NCI-H2107 treated with DMSO at 0.1 percent for 48 hours (cell line): ENCODE measurements around the gene TPPP3.

Source experiments
- DNase-seq: peaks from one replicate; lab custom pipeline; 2025; ENCODE audit not compliant: unreplicated experiment; lab: John Stamatoyannopoulos, UW

The TPPP3 gene

DNA sequence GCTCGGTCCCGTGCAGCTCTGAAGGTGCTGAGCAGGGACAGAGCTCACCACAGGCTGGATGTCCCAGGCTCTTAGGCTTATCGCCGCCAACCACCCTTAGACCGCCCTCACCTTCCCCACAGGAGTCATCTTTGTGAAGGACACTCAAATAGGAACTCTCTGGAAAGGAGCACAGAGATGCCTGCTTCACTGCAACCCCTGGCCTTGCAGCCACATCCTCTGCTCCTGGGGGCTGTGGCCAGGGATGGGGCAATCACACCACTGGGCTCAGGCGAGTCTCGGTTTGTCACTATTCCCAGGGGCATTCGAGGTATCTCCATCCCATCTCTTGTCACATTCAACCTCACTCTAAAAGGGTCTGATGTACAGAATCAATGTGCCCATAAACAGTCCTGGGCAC lies 12.0 kb upstream of the TPPP3 start:
- DNase-seq: no peak

DNA sequence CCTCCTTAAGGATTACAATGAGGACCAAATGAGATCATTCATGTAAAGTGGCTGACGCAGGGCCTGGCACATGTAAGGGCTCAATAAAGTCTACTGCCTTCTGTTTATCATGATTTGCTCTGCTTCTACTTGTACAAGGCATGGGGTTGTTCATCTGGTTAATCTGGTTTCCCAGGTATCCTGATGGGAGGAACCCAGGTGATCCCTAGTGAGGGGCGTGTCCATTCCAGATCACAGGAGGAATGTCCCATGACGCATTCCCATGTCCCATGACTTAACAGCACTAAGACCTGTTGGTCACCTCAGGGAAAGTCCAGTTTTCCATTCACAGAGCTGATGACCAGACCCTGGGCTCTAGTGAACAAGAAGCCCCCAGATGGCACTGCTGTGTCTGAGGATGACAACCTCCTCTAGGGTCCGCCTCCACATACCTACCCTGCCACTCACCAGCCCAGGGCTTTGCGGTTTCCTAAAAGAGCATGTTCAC lies 11.5 kb upstream of the TPPP3 start:
- DNase-seq: no peak

DNA sequence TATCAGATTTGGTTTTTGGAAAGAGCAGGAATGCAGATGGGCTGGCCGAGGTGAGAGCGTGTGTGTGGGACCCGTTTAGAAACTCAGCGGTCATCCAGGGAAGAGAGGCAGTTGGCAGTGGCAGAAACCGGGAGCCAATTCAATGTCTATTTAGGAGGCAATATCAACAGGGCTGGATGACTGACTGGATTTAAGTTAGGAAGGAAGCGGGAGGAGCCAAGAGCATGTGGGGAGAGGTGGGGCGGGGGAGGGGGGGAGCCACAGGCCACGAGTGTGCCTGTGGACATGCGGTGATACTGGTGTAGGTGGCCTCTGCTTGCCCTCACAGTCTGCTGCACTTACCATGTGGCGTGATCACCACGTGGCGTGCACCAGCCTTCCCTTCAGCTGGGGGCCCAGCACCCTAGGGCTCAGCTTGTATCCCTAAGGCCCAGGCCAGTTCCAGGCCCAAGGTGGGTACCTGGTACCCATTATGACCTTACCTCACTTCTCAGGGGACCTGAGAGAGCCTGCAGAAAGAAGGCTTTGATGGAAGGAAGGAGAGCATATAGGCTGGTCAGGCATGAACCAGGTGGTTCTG lies 10.8 kb upstream of the TPPP3 start:
- no peak for DNase-seq

DNA sequence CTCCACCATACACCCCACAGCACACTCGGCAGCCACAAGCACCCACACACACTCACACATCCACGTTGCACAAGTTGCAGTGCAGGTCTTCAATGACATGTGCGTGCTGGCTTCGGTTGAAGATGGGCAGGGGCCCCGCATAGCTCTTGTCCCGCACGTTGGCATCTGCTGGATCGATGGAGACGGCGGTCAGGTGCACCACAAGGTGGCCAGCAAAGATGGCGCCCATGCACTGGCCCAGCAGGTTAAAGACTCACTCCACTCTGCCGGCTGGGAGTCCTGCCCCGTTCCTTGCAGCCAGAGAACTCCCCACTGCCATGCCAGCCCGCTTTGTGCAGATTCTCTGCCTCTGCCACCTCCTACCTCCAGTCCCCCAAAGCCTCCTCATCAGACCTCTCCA lies 7.6 kb upstream of the TPPP3 start:
- no peak for DNase-seq

DNA sequence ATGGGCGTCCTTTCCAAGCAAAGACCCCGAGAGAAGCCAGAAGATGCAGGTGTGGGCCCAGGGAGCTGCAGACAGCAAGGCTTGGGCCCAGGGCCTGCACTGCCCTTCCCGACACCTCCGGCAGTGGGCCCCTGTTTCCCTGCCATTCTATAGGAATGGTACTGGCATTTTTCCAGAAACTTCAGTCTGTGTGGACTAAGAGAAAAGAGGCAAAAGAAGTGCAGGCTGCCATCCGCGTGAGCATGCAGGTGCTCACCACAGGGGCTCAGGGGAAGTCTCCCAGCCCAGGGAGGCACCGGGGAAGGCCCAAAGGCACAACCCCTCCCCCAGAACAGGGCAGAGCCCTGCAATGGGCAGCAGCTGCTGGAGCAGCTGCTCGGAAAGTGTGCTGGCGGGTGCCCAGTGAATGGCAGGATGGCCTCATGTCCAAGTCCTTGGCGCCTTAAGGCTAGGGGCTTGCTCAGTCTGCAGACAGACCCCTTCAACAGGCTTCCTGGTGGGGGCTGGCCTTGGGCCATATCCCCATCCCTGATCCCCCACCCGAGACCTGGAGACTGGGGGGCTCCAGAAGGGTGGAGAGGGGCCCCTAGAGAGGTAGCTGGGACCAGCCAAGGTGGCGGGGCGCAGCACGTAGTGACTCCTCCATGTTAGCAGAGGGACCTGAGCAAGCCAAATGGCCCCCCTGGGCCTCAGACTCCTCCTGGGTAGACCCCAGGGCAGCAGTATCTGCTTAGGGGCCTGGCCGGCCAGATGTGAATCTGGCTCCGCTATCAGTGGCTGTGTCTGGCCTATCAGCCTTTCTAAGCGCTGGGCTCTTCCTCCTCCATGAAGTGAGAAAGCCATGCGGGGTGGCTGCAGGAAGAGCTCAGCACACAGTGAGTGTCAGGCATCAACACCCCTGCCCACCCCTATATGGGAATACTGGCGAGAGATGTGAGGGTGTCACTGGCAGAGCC lies 6.7 kb upstream of the TPPP3 start:
- DNase-seq: peak; percentile 81

DNA sequence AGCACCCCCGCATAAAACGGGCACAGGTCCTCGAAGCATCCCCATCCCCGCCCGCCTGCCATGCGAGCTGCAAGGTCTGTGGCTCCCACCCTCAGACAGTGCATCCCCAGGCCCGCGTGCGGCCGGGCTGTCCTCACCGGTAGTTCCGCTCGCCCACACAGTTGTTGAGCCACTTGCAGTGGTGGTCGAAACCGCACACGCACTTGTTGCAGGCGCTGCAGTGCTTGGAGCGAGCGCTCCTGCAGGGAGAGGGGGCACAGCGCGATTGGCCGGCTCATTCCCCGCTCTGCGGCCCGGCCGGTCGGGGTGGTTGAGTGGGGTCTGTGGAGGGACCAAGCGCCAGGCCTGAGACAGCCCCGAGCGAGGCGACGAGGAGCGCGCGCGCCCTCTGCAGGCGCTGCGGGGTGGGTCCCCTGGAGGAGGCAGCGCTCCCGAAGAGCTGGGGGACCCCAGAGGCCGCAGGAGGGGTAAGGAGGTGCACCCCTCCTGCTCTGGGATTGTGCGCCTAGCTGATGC lies 6.0 kb upstream of the TPPP3 start:
- DNase-seq: no peak

DNA sequence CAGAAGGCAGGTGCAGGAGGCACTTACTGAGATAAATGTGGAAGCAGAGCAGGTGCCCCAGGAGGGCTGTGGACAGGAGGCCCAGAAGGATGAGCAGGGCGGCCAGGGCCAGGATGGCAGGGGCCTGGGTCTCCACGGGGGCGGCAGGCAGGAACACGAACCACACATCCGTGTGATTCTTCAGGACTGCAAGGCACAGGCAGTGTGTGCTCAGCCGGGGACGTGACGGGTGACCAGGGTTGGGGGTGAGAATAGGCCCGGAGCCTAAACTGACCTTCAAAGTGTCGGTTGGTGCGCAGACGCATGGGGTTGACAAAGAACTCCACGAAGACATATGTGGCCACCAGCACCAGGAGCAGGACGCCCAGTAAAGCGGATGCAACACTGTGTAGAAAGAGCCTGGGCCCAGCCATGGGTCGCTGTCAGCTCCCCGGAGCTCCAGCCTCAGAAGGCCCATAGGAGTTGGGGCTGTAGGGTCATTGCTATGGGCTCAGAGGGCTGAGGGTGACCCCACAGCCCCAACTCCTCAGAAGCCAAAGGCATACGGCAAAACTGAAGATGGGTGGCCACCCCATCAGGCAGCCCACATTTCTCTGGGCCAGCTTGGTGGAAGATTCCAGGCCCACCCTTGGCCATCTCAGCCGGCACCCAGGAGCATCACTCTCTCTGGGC lies 5.4 kb upstream of the TPPP3 start:
- no peak for DNase-seq

DNA sequence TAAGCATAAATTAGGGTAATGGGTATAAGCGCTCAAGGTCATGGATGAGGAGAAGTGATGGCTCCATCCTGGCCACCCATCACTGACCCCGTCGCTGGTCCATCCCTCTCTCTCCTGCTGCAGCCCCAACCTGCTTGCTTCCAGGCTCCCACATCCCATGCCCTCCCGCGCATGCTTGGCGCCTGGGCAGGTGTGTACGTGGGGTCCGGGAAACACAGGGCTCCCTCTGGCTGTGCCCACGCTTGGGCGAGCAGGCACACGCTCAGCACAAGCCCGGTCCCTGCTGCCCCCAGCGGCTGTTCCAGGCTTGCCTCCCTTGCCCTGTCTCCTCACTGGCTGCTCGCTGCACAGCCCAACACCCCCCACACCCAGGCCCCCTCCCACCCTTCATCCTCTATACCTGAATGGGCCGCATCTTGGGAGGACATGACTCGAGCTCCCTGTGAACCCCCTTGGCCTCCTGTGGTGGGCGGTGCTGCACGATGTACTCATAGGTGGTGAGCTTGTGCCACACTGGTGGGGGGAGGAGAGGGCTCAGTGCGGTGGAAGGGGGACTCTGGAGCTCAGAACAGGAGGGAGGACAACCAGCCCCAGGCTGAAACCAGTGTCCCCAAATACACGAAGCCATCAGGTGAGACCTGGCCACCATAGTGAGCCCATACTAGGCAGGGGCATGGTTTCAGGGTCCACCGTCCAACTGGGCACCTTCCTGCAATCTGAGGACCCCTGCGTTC lies 4.7 kb upstream of the TPPP3 start:
- DNase-seq: peak; percentile 31

DNA sequence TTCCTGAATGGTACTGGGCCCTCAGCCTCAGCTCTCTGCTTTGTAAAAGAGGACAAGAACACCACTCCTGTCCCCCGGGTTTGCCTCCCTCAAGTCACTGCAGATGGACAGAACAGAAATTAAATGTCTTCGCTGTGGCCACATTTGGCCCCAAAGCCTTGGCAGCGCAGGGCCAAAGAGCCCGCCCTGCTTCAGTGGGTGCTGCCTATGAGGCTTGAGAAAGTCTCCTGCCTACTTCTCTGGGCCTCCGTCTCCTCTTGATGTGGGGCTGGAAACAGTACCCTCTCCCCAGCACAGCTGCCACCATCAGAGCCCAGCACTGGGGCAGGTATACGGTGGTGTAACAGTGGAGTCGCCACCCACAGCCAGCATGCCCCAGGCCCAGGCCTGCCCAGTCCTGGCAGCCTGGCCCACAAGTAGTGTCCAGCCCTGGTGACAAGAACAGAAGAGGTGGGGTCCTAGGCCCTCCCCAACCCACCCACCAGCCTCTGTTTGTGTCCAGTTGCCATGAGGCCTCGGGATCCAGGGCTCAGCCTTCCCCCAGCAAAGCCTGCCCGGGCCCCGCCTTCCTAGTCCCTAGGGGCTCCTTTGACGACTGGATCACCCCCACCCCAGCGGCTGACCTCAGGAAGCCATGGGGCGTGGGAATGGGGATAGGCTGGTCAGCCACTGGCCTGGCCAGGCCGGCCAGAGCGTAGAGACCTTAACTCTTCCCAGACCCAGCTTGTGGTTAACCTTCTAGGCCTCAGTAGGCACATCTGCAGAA lies 3.9 kb upstream of the TPPP3 start:
- DNase-seq: no peak

DNA sequence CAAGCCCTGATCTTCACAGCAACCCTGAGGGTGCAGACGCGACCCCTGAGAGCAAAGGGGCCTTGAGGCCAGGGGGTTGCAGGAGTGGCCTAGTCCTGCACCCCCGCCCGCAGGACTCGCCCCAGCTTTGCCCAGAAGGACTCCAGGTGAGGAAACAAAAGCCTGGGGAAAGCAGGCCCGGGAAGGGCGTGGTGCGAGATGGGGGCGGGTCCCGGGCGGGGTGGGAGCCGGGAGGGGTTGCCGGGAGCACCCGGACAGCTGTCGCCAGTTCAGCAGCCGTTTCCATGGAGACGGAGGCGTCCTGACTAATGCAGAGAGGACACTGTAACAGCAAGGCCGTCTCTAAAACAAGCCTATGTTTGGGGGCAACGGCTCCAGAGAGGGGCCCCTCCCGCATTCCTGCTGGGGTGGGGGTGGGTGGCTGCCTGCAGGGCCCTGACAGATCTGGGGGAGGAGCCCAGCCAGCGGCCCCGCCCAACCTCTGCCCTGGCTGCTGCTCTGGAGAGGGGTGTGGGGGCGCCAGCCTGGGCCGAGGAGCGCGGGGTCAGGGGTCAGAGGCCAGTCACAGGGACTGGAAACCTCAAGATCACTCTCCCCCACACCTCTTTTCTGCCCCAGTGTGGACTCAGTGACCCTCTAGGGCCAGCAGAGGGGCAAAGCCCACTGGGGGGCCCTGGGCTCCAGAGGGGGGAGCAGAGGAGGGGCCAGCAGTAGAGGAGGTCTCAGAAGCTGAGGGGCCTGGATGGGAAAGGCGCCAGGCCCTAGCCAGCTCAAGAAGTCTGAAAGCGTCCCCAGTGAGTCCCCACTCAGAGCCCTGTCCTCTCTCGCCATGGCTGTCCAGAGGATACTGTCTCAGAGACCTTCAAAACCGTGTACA lies 3.1 kb upstream of the TPPP3 start:
- DNase-seq: peak; percentile 90

DNA sequence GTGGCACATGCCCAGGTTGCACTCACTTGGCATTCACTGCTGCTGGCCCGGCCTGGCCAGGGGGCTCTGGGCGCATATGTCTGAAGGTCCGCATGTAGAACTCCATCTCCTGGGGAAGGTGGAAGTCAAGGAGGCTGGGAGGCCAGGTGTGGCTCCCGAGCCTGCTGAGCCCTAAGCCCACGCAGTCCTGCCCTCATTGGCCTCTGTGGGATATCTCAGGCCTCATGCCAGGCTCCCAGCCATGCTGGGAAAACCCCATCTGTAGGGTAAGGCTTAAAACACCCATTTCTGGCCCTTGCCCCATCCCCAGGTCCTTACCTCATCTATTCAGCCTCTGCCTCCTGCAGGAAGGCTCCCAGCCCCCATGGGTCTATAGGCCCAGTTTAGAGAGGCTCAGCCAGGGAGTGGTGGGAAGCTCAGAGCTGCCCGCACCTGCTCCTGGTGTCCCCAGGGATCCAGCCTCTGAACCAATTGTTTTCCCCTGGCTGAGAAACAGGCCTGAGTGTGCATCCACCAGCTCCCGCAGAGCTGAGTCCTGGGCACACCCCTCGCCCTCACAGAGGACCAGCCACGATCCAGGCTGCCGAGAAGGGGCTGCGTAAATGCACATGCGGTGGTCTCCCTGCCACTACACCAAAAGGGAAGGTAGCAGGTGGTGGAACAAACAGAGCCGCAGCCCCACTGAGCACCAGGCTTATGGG lies 2.3 kb upstream of the TPPP3 start:
- peak; percentile 98 for DNase-seq

DNA sequence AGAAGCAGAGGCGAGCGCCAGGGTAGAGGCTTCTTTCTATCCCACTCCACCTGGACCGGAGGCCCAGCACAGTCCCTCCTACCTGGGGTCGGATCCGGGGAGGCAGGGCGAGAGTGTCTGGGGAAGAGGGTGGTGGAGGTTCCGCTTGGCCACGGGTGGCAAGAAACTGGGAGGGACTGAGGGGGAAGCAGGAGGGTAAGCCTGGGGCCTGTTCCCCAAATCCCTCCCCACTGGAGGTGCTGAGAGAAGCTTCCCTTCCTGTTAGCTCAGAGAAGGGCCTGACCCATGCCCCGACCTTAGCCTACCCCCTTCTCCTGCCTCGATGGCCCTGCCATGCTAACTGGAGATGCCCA lies 1.8 kb upstream of the TPPP3 start:
- DNase-seq: no peak

DNA sequence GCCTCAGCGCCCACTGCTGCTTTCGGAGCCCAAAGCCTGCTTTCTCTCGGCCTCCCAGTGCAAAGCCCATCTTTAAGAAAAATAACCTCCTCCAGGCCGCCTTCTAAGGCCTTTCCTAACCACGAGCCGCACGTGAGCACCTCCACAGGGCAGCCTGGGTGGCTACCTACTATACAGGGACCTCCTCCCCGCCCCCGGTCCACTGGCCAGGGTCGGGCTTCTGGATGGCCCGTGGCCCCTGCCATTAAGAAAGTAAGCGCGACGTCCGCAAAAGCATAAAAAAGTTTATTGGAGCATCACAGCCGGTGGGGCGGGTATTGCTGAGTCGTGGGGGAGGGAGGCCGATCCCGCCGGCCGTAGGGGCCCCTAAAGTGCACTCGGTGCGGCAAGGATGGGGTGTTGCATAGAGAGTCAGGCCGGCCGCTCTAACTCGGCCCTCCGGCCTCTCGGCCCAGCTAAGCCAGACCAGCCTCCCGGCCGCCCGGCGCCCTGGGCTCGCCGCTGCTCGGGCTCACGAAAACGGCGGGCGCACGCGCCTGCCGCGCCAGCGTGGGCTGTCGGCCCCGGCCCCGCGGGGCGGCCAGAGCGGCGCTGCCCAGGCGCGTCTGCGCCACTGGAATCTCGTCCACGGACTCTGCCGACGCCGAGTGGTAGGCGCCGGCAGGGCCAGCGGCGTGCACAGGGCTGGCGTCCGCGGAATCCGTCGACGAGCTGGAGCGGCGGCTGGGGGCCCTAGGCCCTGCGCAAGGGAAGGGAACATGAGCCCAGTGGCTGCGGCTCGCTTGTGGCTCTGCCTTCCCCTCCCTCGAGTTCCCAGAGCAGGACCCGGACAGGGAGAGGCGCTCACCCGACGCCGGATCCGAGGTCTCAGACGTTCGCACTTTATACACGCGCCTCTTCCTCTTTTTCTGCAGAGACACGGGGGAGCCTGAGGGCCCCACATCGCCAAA lies 1.1 kb upstream of the TPPP3 start:
- DNase-seq: no peak

DNA sequence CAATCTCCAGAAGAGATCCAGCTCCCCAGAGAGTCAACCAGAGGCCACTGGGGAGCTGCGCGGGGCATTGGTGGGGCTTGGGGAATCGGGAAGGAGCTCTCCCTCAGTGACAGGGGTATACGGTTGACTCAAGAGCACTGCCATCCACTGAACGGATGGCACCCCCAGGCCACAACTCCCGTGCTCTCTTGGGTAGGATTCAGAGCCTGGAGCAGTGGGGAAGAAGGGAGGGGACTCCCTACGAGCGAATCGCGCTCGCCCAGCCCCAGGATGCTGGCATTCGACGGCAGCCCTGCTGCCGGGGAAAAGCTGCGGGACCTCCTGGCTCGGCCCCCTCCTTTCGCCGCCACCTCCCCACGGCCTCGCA lies 473 bp upstream of the TPPP3 start:
- DNase-seq: no peak

DNA sequence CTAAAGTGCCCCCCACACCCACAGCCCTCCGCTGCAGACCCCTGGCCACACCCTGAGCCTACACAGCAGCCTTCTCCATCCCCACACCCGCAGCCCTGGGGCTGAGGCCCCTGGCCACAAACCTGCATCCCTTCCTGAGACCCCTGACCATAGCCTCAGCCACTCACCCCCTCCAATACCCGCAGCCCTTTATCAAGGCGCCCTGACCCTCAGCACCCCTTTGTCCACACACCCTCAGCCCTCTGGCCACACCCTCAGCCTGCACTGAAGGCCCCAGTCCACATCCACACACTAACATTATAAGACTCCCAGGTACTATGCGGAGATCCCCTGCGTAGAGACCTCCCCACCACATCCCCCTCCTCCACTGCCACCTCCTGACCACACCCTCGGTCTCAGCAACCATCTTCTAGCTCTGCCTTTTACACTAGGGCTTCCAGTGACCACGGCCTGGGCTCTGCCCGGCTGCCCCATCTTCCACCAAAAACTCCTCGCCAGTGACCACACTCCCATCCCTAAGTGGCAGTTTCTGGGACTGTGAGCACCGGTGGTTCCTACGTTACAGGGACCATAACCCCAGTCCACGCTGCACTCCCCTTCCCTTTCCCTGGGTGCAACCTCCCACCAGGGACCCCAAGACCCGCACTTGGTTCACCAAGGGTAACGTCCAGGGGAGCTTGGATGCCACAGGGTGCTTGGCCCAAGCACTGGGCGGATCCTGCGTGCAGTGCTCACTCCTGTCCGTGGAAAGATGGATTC lies 818 bp downstream of the TPPP3 start:
- DNase-seq: no peak

DNA sequence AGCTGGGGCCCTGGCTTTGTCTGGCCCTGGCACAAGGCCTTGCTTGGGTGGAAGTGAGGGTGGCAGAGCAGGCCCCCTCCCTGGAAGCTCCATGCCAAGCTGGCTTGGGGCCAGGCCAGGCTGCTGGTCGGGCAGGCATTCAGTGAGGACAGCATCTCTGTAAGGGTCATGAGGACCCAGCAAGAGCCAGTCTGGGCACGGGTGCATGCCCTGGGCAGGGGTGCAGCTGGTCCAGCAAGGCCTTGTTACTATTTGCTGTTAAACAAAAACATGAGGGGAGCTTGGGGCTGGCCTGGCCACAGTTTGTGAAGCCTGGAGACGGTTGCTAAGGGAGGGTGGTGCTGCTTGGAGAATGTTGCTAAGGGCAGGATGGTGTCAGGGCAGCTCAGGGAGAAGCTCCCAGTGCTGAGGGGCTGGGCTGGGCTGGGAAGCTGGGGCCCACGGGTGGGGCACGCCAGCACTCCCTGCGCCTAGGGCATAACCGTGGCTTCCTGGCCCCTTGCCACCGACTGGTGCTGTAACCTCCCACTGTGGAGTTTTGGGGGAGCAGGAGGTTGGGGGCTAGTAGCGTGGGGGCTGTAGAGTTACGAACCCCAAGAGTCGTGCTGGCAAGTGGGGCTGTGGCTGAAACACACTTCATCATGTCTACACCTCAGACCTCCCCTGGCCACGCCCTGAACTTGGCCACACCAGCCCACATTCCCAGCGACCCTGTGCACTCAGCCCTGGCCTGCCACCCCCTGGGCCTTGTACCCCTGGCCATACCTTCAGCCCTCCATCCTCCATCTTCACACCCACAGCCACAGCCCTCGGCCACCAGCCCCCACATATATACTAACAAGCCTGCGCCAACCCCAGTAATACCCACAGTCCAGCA lies 1.6 kb downstream of the TPPP3 start:
- peak; percentile 41 for DNase-seq
